Measurements from ENCODE around the gene CCNJL.

GRCh38 chr5:160293386-160293785 lies 19.0 kb downstream of the CCNJL start:
- TF ChIP-seq, protein P1, sequence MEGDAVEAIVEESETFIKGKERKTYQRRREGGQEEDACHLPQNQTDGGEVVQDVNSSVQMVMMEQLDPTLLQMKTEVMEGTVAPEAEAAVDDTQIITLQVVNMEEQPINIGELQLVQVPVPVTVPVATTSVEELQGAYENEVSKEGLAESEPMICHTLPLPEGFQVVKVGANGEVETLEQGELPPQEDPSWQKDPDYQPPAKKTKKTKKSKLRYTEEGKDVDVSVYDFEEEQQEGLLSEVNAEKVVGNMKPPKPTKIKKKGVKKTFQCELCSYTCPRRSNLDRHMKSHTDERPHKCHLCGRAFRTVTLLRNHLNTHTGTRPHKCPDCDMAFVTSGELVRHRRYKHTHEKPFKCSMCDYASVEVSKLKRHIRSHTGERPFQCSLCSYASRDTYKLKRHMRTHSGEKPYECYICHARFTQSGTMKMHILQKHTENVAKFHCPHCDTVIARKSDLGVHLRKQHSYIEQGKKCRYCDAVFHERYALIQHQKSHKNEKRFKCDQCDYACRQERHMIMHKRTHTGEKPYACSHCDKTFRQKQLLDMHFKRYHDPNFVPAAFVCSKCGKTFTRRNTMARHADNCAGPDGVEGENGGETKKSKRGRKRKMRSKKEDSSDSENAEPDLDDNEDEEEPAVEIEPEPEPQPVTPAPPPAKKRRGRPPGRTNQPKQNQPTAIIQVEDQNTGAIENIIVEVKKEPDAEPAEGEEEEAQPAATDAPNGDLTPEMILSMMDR (IDR thresholded peaks at IDR 0.05) = no peak
- TF ChIP-seq EP300 (IDR thresholded peaks at IDR 0.05) = no peak
- no peak for TF ChIP-seq POLR2AphosphoS5 (IDR thresholded peaks at IDR 0.05)
- no peak for TF ChIP-seq POLR2A (IDR thresholded peaks at IDR 0.05)

All from sigmoid colon (tissue), 4 donors.